BE2C (cell line): ENCODE results near the gene AZU1.
A peak's percentile ranks its signal among the peaks of the same experiment; 100 is the strongest.

Experiments
- DNase-seq: peaks from one replicate; pipeline ENCODE4 v3.0.0-alpha.2; 2020
- H3K27me3 ChIP-seq: fragments of 250-450 bp; sonication (Bioruptor Pico); 2 replicates; pipeline ENCODE4 v1.5.1; 2020; ENCODE audit warnings: mild to moderate bottlenecking
- H3K36me3 ChIP-seq: fragments of 250-450 bp; sonication (Bioruptor Pico); 2 replicates; pipeline ENCODE4 v1.5.1; 2020; ENCODE audit warnings: mild to moderate bottlenecking
- H3K4me1 ChIP-seq: fragments of 250-450 bp; sonication (Bioruptor Pico); 2 replicates; pipeline ENCODE4 v1.5.1; 2020
- H3K4me3 ChIP-seq: 2 replicates; pipeline ENCODE4 v1.5.1; 2011; ENCODE audit warnings: low read depth, low read length
- H3K9me3 ChIP-seq: fragments of 250-450 bp; sonication (Bioruptor Pico); 2 replicates; pipeline ENCODE4 v1.5.1; 2020
- CTCF ChIP-seq: IDR thresholded peaks from 2 replicates; pipeline ENCODE4 v1.5.1; 2012; ENCODE audit warnings: mild to moderate bottlenecking, low read depth, low read length

AZU1 gene

DNA sequence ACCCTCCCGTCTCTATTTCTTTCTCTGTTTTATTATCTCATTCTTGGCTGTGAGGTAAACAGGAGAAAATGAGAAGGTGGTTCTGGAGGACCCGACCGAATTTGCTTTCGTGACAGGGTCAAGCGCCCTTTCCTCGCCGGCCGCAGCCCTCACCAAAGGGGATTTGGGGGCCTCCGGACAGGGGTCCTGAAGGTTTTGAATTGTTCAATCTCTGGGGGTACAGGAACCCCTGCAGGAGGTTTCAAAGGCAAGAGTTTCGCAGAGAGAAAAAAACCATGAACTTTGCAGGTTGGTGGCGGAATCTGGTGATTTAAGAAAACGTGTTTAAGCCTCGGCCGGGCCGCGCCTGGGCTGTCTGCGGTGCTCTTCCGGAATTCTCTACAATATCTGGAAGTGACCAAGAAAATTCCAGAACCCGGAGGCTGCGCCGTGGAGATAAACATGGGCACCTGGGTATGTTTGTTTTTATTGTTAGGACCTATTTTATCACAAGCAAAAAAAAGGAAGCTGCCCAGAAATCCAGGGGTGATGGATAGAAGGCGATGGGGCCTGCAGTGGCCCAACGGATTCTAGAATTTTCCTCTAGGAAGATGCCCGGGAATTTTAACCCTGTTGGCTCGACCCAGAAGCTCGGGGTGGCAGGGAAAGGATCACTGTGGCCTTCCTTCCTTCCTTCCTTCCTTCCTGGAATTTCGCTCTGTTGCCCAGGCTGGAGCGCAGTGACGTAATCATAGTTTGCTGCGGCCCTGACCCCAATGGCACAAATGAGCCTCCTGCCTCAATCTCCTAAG lies 44.6 kb upstream of the AZU1 start:
- no peaks in the 10 kb centered on the region for H3K27me3 ChIP-seq
- H3K36me3 ChIP-seq, result no peaks in the 10 kb centered on the region
- DNase-seq, result no peak
- no peak for TF ChIP-seq CTCF
- H3K4me1 ChIP-seq, result no peaks in the 10 kb centered on the region
- H3K4me3 ChIP-seq, result no peak overlapping the region
- H3K9me3 ChIP-seq, result no peaks in the 10 kb centered on the region

GRCh38 chr19:784541-784940 lies 43.1 kb upstream of the AZU1 start:
- Histone ChIP-seq H3K27me3 (no peaks in the 10 kb centered on the region), H3K9me3 (no peaks in the 10 kb centered on the region), H3K36me3 (no peaks in the 10 kb centered on the region), H3K4me1 (peaks cover 11% of the 10 kb centered on the region), H3K4me3 (no peak overlapping the region)
- TF ChIP-seq CTCF, result no peak
- no peak for DNase-seq

- Histone ChIP-seq H3K27me3 (no peaks in the 10 kb centered on the region), H3K9me3 (no peaks in the 10 kb centered on the region), H3K4me1 (peaks cover 13% of the 10 kb centered on the region), H3K36me3 (no peaks in the 10 kb centered on the region), H3K4me3 (no peak overlapping the region)
- no peak for TF ChIP-seq CTCF
- no peak for DNase-seq
These were observed 40.1 kb upstream of the AZU1 start for GRCh38 chr19:787536-787935.

GRCh38 chr19:788686-788982 lies 39.0 kb upstream of the AZU1 start:
- no peaks in the 10 kb centered on the region for H3K9me3 ChIP-seq
- H3K27me3 ChIP-seq, result no peaks in the 10 kb centered on the region
- no peaks in the 10 kb centered on the region for H3K36me3 ChIP-seq
- peaks cover 13% of the 10 kb centered on the region for H3K4me1 ChIP-seq
- TF ChIP-seq CTCF, result no peak
- no peak for DNase-seq
- no peak overlapping the region for H3K4me3 ChIP-seq

GRCh38 chr19:788983-789700 lies 38.5 kb upstream of the AZU1 start:
- H3K4me3 ChIP-seq, result peak overlapping the region; percentile 4
- DNase-seq, result peak; percentile 51
- H3K27me3 ChIP-seq, result no peaks in the 10 kb centered on the region
- H3K4me1 ChIP-seq, result peaks cover 13% of the 10 kb centered on the region
- H3K9me3 ChIP-seq, result no peaks in the 10 kb centered on the region
- H3K36me3 ChIP-seq, result no peaks in the 10 kb centered on the region
- TF ChIP-seq CTCF, result no peak

GRCh38 chr19:789701-790060 lies 38.0 kb upstream of the AZU1 start:
- H3K36me3 ChIP-seq, result no peaks in the 10 kb centered on the region
- TF ChIP-seq CTCF, result no peak

More at GRCh38 chr19:789701-790060, 38.0 kb upstream of the AZU1 start:
- no peaks in the 10 kb centered on the region for H3K9me3 ChIP-seq
- H3K4me1 ChIP-seq, result peaks cover 13% of the 10 kb centered on the region
- no peak overlapping the region for H3K4me3 ChIP-seq
- no peaks in the 10 kb centered on the region for H3K27me3 ChIP-seq
- no peak for DNase-seq
